BJ (cell line): ENCODE measurements around the gene INAVA. TPM values are rescaled to one million over a fixed set of nuclear protein-coding genes. Genes with fewer than 3 reads are reported as not detected.
"Not testable (repeated sequence)": the region's sequence is repeated elsewhere in the genome, so short reads cannot be mapped to it uniquely, and the experiment has no call there.

ENCODE experiments used
- CTCF ChIA-PET: fragments of 350-600 bp; formaldehyde crosslinking; extraction: SDS; loops from one replicate; lab custom pipeline; 2021; ENCODE audit warnings: antibody characterized with exemption, inconsistent platforms; lab: Yijun Ruan, JAX
- POLR2A ChIA-PET: fragments of 300-600 bp; sonication (Branson Sonifier 250); formaldehyde crosslinking; extraction: SDS; loops from one replicate; lab custom pipeline; 2021; ENCODE audit warnings: antibody characterized with exemption; lab: Charles Lee
- DNase-seq: peaks from one replicate; pipeline ENCODE4 v3.0.0-alpha.2; 2011; ENCODE audit warnings: low read depth
- H3K27me3 ChIP-seq: 2 replicates; pipeline ENCODE4 v1.6.0; 2011; ENCODE audit warnings: low read length; ENCODE audit not compliant: control insufficient read depth, insufficient read depth
- H3K36me3 ChIP-seq: 2 replicates; pipeline ENCODE4 v1.5.1; 2011; ENCODE audit warnings: low read length; ENCODE audit not compliant: control insufficient read depth, insufficient read depth
- H3K4me3 ChIP-seq: 2 replicates; pipeline ENCODE4 v1.5.1; 2011; ENCODE audit warnings: low read depth, mild to moderate bottlenecking, control low read depth, low read length
- polyA plus RNA-seq: library from polyadenylated mRNA; depleted of rRNA; stranded (reverse); fragments of >200 nt; gene quantifications from 2 replicates; pipeline ENCODE4 v1.2.3, GENCODE V29; 2011; rRNA removed
- small RNA-seq: library from RNA; depleted of rRNA; stranded (forward); fragments of <200 nt; gene quantifications from one replicate; pipeline ENCODE3, GENCODE V24; 2012; ENCODE audit warnings: low replicate concordance, low read depth; ENCODE audit not compliant: insufficient read length
- TF ChIP-seq, protein P1 (sequence below): IDR thresholded peaks from 2 replicates; pipeline ENCODE4 v1.5.1; 2011; ENCODE audit warnings: low read depth, mild to moderate bottlenecking, control low read depth, inconsistent platforms, low read length, moderate library complexity; ENCODE audit not compliant: insufficient read depth

The INAVA gene
- polyA plus RNA-seq, 1 experiment = 0.01 TPM

GRCh38 chr1:200962631-200963030 is 67.9 kb downstream of the INAVA start:
- TF ChIP-seq, protein P1, sequence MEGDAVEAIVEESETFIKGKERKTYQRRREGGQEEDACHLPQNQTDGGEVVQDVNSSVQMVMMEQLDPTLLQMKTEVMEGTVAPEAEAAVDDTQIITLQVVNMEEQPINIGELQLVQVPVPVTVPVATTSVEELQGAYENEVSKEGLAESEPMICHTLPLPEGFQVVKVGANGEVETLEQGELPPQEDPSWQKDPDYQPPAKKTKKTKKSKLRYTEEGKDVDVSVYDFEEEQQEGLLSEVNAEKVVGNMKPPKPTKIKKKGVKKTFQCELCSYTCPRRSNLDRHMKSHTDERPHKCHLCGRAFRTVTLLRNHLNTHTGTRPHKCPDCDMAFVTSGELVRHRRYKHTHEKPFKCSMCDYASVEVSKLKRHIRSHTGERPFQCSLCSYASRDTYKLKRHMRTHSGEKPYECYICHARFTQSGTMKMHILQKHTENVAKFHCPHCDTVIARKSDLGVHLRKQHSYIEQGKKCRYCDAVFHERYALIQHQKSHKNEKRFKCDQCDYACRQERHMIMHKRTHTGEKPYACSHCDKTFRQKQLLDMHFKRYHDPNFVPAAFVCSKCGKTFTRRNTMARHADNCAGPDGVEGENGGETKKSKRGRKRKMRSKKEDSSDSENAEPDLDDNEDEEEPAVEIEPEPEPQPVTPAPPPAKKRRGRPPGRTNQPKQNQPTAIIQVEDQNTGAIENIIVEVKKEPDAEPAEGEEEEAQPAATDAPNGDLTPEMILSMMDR = no peak
- no peak overlapping the region for H3K4me3 ChIP-seq
- ChIA-PET POLR2A (no interaction called here), CTCF (interaction anchor here (6.0 kb wide), 1 partner anchor 9 kb away, joined by 25 read pairs; no protein-coding TSS in a partner anchor)
- H3K27me3 ChIP-seq = peaks cover 1% of the 10 kb centered on the region; the same call in 1 of the 2 replicates
- no peak for DNase-seq
- no peaks in the 10 kb centered on the region for H3K36me3 ChIP-seq

GRCh38 chr1:200963076-200963475 is 68.4 kb downstream of the INAVA start:
- ChIA-PET POLR2A (no interaction called here), CTCF (interaction anchor here (6.0 kb wide), 1 partner anchor 9 kb away, joined by 25 read pairs; no protein-coding TSS in a partner anchor)
- TF ChIP-seq, protein P1 = no peak
- DNase-seq = no peak
- Histone ChIP-seq H3K4me3 (no peak overlapping the region), H3K36me3 (no peaks in the 10 kb centered on the region), H3K27me3 (peaks cover 1% of the 10 kb centered on the region; the same call in 1 of the 2 replicates)

DNA sequence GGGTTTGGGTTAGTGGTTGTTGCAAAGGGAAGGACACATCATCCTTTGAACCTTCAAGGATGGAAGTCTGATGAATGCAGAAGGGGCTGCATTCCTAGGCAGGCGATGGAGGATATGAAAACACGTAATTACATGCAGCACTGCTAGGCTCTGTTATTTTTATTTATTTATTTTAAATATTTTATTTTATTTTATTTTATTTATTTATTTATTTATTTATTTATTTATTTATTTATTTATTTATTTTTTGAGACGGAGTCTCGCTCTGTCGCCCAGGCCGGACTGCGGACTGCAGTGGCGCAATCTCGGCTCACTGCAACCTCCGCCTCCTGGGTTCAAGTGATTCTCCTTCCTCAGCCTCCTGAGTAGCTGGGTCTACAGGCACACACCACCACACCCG is 69.2 kb downstream of the INAVA start:
- H3K4me3 ChIP-seq, H3K36me3 ChIP-seq, H3K27me3 ChIP-seq, DNase-seq, POLR2A ChIA-PET: not testable (repeated sequence)
- CTCF ChIA-PET = interaction anchor here (6.0 kb wide), 1 partner anchor 8 kb away, joined by 25 read pairs; no protein-coding TSS in a partner anchor

Small RNA genes lying within 50 kb of the gene (small RNA-seq; reads per million reads assigned to genes)
- gene RNU6-704P = not detected

Other genes with a start within 250 kb of the INAVA start
- gene DDX59, start 225.0 kb upstream of the INAVA start, polyA plus RNA-seq = 14.0 and 14.9 TPM in 2 replicates
- 7.5 and 16.4 TPM in 2 replicates for gene CAMSAP2, start 156.0 kb upstream of the INAVA start, polyA plus RNA-seq
- not detected in 2 replicates for gene GPR25, start 21.9 kb upstream of the INAVA start, polyA plus RNA-seq
- gene KIF21B, start 128.8 kb downstream of the INAVA start, polyA plus RNA-seq = 0.05 and 0.10 TPM in 2 replicates
- gene CACNA1S, start 217.5 kb downstream of the INAVA start, polyA plus RNA-seq = not detected in 2 replicates
- gene ASCL5, start 232.3 kb downstream of the INAVA start, polyA plus RNA-seq = 0.06 TPM in 1 of 2 replicates, not detected in the other